GM19397 (cell line): ENCODE measurements around the gene SLC25A34.
"Not testable (repeated sequence)": the region's sequence is repeated elsewhere in the genome, so short reads cannot be mapped to it uniquely, and the experiment has no call there.

ENCODE experiments used
- ATAC-seq: cut with Tn5 transposase; IDR thresholded peaks from one replicate; pipeline ENCODE4 v1.9.1; 2021; ENCODE audit warnings: mild to moderate bottlenecking, moderate library complexity; ENCODE audit not compliant: unreplicated experiment

The SLC25A34 gene

DNA sequence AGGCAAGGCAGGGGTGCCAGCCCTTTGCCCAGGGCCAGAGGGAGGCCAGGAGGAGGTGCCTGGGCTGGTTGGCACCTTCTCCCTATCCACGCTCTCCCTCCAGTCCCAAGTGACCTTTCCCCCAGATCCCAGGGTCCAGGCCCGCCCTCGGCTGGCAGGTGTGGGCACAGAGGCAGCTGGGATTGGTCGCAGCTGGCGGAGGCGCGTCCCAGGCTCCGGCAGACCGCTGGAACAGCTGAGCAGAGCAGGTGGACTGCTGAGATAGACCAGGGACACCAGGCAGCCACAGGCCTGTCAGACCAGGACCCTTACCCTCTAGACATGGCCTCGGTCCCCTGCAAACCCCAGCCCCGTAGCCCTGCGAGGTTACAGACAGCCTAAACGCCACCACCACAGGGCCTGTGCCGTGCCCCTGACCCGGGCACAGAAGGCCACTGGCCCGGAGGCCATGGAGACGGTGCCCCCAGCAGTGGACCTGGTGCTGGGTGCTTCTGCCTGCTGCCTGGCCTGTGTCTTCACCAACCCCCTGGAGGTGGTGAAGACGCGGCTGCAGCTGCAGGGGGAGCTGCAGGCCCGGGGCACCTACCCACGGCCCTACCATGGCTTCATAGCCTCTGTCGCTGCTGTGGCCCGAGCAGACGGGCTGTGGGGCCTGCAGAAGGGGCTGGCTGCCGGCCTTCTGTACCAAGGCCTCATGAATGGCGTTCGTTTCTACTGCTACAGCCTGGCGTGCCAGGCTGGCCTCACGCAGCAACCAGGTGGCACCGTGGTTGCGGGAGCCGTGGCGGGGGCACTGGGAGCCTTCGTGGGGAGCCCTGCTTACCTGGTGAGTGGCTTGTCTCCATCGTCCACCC is at the start of gene SLC25A34:
TSS of gene SLC25A34 (plus strand) at position 221 of the 854 bp plus-strand sequence. CDS start at position 449, 228 bp downstream.
- ATAC-seq: no peak

DNA sequence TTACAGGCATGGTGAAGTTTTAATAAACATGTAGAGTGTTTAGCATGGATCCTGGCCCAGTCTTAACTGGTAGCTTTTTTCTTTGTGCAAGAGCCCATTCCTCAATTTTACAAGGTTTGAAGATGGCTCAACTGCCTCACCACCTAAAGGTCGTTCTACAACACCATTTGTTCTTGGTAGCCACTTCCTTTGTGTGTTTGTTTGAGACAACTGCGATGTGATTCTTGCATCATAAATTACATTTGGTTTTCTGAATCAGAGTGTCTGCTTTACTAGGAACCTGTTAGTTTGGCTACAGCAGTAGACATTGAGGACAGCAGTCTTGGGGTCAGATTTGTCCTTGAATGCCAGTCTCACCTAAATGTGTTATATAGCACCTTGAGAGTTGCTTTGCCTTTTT is 48.6 kb upstream of the SLC25A34 start:
- ATAC-seq: no peak

DNA sequence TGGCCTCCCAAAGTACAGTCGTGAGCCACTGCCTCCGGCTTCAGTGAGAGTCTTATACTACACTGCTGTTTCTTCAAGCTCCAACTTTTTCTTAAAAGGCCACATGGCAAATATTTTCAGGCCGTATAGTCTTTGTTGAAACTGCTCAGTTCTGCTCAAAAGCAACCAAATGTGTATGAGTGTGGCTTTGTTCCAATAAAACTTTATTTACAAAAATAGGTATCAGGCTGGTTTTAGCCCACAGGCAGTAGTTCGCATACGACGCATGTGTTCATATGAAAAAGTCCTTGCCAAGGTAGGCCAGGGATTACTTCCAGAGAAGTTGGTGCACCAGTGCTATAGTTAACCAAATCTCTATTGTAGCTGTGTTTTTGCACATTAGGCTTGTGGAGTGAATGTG is 45.7 kb upstream of the SLC25A34 start:
- ATAC-seq: no peak

DNA sequence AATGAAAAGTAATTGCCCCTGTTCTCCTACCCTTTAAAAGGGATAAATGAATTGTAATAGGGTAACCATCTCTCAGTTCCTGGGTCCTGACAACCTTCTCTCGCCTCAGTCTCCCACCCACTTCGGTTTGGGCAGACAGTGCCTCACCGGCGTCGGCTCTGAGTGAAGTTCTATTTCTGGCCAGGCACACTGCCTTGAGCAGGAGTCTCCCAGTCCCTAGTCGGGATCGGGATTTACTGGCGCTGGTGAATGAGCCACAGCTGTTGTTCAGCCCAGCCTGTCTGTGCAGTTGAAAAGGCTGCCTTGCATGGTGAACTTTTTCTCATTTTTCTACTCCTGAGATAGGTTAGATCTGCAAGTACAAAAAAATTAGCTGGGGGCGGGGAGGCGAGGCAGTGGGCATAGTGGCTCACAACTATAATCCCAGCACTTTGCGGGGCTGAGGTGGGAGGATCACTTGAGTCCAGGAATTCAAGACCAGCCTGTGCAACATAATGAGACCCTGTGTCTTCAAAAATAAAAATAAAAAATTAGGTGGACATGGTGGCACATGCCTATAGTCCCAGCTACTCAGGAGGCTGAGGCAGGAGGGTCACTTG is 44.5 kb upstream of the SLC25A34 start:
- no peak for ATAC-seq

DNA sequence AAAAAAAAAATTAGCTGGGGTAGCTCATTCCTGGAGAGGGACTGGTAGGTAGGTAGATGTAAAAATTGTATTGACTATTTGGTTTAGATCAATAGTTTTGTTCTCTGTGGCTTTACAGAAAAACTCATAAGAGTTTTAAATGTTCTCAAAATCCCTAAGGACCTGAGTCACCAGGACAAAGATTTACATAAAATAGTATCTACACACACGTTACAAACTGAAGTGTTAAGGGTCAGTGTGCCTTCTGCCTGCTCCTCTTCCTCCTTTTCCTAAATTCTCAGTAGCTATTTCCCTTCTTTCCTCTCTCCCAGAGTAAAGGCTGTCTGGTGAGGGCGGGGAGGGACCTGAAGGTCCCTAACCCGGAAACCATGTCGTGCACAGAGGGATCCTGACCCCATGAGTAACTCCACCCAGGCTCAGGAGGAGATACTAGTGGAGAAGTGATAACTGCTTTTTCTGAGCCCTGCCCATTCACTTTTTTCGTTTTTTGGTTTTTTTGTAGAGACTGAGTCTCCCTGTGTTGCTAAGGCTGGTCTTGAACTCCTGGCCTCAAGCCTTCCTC is 43.9 kb upstream of the SLC25A34 start:
- ATAC-seq: no peak

DNA sequence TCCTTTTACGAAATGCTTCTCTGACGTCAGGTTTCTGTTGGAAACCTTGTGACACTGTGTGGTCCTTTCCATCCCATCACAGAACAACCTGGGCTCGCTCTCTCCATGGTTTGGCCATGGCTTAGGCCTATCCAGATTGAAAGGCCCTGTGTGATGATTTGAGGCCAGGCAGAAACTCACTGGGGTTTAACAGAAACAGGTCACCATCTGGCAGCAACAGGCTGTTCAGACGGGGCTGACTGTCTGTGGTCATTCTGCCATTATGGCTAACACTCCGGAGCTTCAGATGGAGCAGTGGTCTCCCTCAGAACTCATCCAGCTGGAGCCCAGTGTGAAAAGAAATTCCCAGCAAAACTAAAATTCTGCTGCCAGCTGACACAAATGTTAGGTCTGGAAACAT is 42.7 kb upstream of the SLC25A34 start:
- ATAC-seq: no peak

DNA sequence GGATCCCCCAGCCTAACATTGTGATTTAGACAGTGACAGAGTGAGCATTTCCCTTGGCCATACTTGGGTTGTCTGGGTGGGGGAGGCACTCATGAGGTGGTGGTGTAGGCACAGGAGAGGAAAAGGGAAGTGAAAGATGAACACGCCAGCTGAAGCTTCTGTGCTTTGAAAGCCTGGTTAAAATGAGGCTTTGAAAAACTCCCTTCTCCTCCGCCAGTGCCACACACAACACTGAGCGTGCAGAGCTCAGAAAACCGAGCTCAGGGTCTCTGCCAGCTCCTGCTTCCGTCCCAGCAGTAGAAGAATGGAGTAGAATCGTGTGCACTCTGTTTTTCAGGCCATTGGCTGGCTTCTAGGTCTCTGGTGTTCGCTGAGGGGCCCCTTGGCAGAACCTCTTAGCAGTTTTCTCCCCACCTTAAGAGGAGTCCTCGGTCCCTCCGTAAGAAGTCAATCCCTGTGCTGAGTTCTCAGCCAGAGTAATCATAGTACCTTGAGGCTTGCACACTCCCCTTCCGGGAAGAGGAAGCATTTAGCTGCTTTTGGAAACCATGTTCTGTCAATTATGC is 39.0 kb upstream of the SLC25A34 start:
- peak; percentile 92 for ATAC-seq

DNA sequence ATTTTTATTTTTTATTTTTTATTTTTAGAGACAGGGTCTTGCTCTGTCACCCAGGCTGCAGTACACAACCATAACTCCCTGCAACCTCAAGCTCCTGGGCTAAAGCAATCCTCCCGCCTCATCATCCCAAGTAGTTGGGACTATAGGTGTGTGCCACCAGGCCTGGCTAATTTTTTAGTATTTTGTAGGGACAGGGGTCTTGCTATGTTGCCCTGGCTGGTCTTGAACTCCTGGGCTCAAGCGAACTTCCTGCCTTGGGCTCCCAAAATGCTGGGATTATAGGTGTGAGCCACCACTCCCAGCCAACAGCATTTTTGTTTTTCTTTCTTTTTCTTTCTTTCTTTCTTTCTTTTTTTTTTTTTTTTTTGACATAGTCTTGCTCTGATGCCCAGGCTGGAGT is 37.9 kb upstream of the SLC25A34 start:
- ATAC-seq: no peak

DNA sequence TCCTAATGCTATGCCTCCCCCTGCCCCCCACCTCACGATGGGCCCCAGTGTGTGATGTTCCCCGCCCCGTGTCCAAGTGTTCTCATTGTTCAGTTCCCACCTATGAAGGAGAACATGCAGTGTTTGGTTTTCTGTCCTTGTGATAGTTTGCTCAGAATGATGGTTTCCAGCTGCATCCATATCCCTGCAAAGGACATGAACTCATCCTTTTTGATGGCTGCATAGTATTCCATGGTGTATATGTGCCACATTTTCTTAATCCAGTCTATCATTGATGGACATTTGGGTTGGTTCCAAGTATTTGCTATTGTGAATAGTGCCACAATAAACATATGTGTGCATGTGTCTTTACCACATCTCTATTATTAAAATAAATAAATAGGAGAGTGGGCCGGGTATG is 36.7 kb upstream of the SLC25A34 start:
- ATAC-seq: not testable (repeated sequence)

DNA sequence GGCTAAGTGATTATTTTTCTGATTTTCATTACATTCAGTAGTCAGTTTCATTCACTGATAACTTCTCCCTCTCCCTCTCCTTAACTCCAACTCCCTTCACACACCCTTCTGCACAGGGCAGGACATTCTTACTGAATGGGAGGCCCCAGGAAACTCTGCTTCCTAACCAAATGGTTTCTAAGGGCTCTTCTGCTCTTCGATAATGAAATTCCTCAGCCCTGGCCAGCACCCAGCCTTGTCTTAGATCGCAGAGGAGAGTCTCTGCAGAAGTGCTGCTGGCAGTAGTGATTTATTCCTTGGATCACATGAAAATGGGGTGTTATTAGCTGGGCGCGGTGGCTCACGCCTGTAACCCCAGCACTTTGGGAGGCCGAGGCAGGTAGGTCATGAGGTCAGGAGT is 35.5 kb upstream of the SLC25A34 start:
- no peak for ATAC-seq

DNA sequence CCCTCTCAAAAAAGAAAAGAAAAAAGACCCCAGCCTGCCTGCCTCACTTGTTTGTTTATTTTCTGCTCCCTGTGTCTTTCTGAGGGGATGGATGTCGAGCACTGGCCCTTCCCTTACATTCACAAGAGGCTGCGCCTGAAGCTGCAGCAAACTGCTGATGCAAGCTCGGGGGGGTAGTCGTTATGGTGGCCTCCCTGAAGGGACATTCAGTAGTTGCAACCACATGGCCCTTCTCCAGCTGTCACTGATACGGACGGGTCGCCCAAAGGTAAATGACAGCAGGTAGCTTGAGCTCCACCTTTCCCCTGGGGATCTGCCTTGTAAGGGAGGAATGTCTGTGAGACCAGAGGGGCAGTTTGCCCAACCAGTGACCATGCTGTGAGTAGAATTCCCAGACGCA is 34.3 kb upstream of the SLC25A34 start:
- no peak for ATAC-seq

DNA sequence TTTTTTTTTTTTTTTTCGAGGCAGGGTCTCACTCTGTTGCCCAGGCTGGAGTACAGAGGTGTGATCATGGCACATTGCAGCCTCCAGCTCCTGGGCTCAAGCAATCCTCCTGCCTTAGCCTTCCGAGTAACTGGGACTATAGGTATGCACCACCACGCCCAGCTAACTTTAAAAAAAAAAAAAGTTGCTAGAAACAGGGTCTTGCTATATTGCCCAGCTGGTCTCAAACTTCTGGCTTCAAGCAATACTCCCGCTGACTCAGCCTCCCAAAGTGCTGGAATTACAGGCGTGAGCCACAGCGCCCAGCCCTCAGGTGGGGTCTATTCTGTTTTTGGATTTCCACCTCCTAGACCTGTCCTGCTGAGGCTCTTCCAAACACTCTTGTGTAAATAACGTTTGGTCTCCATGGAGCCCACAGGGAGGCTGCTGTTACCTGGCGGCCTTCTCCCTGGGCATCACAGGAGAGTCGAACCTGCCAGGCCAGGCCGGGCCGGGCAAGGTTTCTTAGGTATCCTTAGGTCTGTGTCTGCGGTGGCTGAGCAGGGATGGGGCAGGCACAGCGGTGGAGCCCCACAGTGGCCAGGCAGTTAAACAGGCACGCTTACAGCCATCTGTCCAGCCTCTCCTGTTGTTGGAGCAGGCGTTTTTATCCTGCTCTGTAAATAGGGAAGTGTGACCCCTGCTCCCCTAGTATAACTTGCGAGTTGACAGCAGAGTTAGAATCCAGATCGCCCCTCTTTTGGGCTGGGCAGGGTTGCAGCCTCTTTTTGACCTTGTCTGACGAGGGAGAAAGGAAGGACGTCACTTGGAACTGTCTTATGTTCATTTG is 33.1 kb upstream of the SLC25A34 start:
- no peak for ATAC-seq

DNA sequence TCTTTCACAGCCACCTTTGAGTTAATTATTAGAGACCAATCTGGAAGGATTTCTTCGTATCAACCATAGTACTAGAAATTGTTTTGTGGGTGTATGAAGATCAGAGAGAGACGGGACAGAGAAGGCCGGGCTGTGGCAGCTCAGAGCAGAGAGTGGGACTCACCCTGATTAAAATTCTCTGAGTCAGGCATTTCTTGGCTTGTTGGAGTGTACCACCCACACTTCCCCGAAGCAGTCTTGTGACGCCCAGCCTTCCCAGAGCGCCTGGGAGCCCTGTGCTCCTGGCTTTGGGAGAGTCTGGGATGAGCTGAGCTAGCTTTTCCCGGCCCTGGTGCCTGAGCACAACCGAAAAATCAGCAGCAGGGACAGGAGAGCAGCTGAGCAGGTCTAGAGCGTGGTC is 32.5 kb upstream of the SLC25A34 start:
- no peak for ATAC-seq

DNA sequence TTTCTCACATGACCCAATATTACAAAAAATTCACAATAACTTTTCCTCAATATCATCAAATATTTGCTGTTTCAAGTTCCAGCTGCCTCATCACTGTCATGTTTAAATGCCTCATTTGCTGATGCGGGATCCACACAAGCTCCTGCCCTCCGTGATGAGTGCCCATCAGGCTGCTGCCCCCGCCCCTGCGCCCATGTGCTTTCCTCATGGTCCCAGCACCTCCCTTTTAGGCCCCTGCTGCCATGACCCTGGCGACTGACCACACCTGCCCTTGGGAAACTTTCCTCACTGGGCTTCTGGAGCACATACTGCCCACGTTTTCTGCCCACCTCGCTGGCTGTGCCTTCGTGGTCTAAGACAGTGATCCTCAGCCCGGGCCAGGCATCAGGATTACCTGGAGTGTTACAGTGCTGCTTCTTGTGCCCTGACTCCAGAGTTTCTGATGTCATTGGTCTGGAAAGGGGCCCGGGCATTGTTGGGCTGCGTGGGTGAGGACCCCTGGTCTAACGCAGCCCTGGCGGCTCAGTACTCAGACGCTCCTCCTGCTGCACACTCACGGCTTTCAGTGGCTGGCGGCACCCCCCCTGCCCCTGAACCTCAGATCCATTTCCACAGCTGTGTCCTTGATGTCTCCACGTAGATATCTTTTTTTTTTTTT is 31.4 kb upstream of the SLC25A34 start:
- no peak for ATAC-seq

DNA sequence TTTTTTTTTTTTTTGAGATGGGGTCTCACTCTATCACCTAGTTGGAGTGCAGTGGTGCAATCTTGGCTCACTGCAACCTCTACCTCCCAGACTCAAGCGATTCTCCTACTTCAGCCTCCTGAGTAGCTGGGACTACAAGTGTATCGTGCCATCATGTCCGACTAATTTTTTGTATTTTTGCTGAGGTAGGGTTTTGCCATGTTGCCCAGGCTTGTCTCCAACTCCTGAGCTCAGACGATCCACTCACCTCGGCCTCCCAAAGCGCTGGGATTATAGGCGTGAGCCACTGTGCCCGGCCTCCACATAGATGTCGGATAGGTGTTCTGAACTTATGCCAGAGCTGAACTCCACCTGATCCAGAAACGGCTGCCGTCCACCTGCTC is 30.9 kb upstream of the SLC25A34 start:
- ATAC-seq: no peak

DNA sequence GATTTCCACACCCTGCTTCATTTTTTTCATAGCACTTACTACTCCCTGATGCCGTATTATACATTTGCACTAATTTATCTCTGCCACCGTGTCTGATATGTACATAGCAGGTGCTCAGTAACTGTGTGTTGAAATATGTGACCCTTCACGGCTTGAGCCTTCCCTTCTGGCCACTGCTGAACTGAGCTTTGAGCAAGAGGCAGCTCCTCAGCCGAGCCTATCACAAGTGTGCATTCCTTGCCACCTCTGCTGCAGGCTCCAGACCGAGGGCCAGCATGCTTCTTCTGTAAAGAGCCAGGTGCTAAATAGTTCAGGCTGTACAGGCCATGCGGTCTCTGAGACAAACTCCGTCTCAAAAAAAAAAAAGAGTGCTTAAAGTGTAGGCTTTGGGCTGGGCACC is 29.3 kb upstream of the SLC25A34 start:
- no peak for ATAC-seq

DNA sequence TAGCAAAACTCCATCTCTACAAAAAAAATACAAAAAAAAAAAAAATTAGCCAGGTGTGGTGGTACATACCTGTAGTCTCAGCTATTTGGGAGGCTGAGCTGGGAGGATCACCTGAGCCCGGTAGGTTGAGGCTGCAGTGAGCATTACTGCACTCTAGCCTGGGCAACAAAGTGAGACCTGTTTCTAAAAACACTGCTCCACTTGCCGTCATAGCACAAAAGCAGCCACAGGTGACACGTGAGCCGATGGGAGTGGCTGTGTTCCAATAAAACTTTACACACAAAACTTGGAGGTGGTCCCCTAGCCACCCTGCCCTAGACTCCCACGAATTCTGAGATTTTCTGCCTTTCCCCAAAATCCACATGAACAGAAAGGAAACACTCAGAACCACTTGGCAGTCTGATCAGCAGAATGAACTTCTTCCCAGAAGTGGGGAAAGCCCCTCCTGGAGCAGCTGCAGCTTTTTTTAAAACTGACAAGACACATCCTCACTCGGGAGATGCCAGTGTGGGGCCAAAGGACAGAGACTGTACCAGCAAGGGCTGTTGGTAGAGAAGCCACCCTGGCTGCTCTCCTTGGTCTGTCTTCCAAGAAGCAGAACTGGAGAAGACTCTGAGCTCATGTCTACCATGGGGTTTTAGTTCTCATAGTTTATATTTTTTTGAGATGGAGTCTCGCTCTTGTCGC is 28.7 kb upstream of the SLC25A34 start:
- ATAC-seq: no peak

DNA sequence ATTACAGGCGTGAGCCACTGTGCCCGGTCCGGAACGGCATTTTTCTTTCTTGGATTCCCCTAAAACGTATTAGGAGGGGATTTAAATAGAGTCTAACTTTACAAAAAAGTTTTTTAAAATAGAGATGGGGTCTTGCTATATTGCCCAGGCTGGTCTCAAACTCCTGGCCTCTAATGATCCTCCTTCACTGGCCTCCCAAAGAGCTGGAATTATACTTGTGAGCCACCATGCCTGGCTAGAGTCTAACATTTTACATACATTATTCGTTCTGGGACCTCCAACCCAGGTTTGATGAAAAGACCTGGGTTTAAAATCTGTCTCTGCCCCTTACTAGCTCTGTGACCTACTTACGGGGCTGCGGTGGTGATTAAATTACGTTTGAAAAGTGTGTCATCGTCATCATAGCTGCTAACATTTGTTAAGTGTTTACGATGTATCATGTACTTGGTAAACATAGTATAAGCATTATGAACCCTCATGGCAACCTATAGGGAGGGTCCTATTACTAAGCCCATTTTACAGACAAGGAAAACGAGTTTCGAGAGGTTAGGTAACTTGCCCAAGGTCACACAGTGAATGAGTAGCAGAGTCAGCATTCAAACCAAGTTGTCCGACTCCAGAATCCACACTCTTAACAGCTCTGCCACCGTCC is 27.4 kb upstream of the SLC25A34 start:
- no peak for ATAC-seq

DNA sequence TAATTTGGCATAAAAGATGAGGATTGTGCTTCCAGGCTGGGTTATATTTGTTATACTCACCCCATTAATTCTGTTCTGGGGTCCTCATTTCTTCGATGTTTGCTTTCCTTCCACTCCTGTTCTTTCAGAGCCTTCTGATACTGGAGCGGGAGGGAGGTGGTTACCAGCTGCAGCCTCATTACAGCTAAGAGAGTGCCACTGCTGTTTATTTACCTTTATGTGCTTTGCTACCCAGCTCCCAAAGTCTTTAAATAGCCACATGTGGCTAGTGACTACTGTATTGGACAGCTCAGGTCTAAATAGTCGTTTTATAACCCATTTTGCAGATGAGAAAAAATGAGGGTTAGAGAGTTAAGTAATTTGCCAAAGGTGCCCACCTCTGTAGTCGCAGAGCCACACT is 26.8 kb upstream of the SLC25A34 start:
- ATAC-seq: no peak
